OCI-LY3 (cell line): ENCODE results near the gene OR51V1.
A peak's percentile ranks its signal among the peaks of the same experiment; 100 is the strongest.

Source experiments
- H2AFZ ChIP-seq: fragments of 200-600, 300-600 bp; shearing (Covaris generic); 2 replicates; pipeline ENCODE4 v1.6.0; 2014; ENCODE audit warnings: antibody characterized with exemption, low read depth, low read length
- H3K27ac ChIP-seq: fragments of 200-600, 300-600 bp; sonication (generic); 2 replicates; pipeline ENCODE4 v1.5.1; 2014; ENCODE audit warnings: mild to moderate bottlenecking, low read length, moderate library complexity, mixed read lengths
- H3K27me3 ChIP-seq: fragments of 200-600, 300-600 bp; sonication (generic); 2 replicates; pipeline ENCODE4 v1.6.1; 2014; ENCODE audit warnings: low read depth, low read length, mixed read lengths
- H3K36me3 ChIP-seq: fragments of 200-600, 300-600 bp; sonication (generic); replicated peaks from 2 replicates; pipeline ENCODE3; 2014; ENCODE audit warnings: low read depth, low read length, mixed read lengths
- H3K4me1 ChIP-seq: fragments of 300-600, 200-600 bp; sonication (generic); 2 replicates; pipeline ENCODE4 v1.6.1; 2014; ENCODE audit warnings: low read length, mixed read lengths
- H3K4me2 ChIP-seq: fragments of 200-600, 300-600 bp; sonication (generic); 2 replicates; pipeline ENCODE4 v1.6.1; 2014; ENCODE audit warnings: low read length, mixed read lengths
- H3K4me3 ChIP-seq: fragments of 300-600, 200-600 bp; sonication (generic); 2 replicates; pipeline ENCODE4 v1.5.1; 2014; ENCODE audit warnings: antibody characterized with exemption, mild to moderate bottlenecking, low read length, moderate library complexity
- H3K79me2 ChIP-seq: fragments of 300-600, 200-600 bp; shearing (Covaris generic); 2 replicates; pipeline ENCODE4 v1.6.1; 2014; ENCODE audit warnings: mild to moderate bottlenecking, low read length, mixed read lengths
- H3K9ac ChIP-seq: fragments of 300-600, 200-600 bp; shearing (Covaris generic); 2 replicates; pipeline ENCODE4 v1.6.0; 2014; ENCODE audit warnings: mild to moderate bottlenecking, low read length, moderate library complexity
- H3K9me3 ChIP-seq: fragments of 200-600, 300-600 bp; shearing (Covaris generic); 2 replicates; pipeline ENCODE4 v1.6.1; 2014; ENCODE audit warnings: low read length, mixed read lengths; ENCODE audit not compliant: insufficient read depth
- H4K20me1 ChIP-seq: fragments of 200-600, 300-600 bp; sonication (generic); 2 replicates; pipeline ENCODE4 v1.6.1; 2016; ENCODE audit warnings: low read length, mixed read lengths; ENCODE audit not compliant: insufficient read depth
- EZH2phosphoT487 ChIP-seq: fragments of 200-600 bp; shearing (Covaris generic); IDR thresholded peaks from 2 replicates; pipeline ENCODE4 v1.6.1; 2018; ENCODE audit warnings: antibody characterized with exemption, mixed run types, low read depth
- TF ChIP-seq, protein P1 (sequence below): fragments of 200-600, 300-600 bp; sonication (generic); IDR thresholded peaks from 2 replicates; pipeline ENCODE4 v1.5.1; 2014; ENCODE audit warnings: antibody characterized with exemption, low read length, low read depth

Gene OR51V1

DNA sequence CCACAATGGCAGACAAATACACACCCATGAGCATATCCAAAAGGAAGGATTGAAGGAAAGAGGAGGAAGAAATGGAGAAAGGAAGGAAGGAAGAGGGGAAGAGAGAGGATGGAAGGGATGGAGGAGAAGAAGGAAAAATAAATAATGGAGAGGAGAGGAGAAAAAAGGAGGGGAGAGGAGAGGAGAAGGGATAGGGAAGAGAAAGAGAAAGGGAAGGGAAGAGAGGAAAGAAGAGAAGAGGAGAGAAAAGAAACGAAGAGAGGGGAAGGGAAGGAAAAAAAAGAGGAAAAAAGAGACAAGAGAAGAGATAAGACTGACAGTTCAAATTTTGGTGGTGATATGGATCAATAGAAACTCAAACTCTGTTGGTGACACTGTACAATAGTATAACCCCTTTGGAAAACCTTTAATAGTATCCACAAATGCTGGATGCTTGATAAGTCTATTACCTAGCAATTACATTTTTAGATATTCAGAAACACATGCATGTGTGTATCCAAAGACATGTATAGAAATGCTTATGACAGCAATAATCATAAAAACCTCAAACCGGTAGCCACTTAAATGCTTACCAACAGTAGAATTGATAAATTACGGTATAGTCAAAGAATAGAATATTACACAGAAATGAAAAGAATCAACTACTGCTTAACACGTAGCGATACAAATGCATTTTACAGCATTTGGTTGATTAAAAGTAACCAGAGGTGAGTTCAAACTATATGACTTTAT is 35.0 kb upstream of the OR51V1 start:
- H3K4me2 ChIP-seq, result no peak overlapping the region

GRCh38 chr11:5234381-5234834 is 33.9 kb upstream of the OR51V1 start, which contains the start of gene HBD:
Gene HBD (minus strand): TSS chr11:5234483. CDS start chr11:5234433, 50 bp downstream.
- 0 out of 2 replicates have a peak within 1 kb of the TSS, but pooled peaks have one; percentile 5 for H3K4me2 ChIP-seq
- H3K79me2 ChIP-seq, result no peaks in the 10 kb centered on the region
- H3K27ac ChIP-seq, result no peak within 1 kb of the TSS
- H3K4me3 ChIP-seq, result no peak within 1 kb of the TSS
- no peaks in the 10 kb centered on the region for H4K20me1 ChIP-seq
- no peaks in the 10 kb centered on the region for H3K27me3 ChIP-seq
- H2AFZ ChIP-seq, result peak within 1 kb of the TSS; percentile 30; the same call in 1 of the 2 replicates
- H3K36me3 ChIP-seq, result no peaks in the 10 kb centered on the region
- H3K9ac ChIP-seq, result no peak within 1 kb of the TSS
- H3K9me3 ChIP-seq, result no peaks in the 10 kb centered on the region
- peaks cover 7% of the 10 kb centered on the region for H3K4me1 ChIP-seq
- TF ChIP-seq EZH2phosphoT487, result no peak
- TF ChIP-seq, protein P1, sequence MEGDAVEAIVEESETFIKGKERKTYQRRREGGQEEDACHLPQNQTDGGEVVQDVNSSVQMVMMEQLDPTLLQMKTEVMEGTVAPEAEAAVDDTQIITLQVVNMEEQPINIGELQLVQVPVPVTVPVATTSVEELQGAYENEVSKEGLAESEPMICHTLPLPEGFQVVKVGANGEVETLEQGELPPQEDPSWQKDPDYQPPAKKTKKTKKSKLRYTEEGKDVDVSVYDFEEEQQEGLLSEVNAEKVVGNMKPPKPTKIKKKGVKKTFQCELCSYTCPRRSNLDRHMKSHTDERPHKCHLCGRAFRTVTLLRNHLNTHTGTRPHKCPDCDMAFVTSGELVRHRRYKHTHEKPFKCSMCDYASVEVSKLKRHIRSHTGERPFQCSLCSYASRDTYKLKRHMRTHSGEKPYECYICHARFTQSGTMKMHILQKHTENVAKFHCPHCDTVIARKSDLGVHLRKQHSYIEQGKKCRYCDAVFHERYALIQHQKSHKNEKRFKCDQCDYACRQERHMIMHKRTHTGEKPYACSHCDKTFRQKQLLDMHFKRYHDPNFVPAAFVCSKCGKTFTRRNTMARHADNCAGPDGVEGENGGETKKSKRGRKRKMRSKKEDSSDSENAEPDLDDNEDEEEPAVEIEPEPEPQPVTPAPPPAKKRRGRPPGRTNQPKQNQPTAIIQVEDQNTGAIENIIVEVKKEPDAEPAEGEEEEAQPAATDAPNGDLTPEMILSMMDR, result no peak

More for the DNA sequence above, 35.0 kb upstream of the OR51V1 start:
- no peaks in the 10 kb centered on the region for H3K9me3 ChIP-seq
- H3K36me3 ChIP-seq, result no peaks in the 10 kb centered on the region
- no peak overlapping the region for H3K9ac ChIP-seq
- H3K79me2 ChIP-seq, result no peaks in the 10 kb centered on the region
- H3K27ac ChIP-seq, result no peak overlapping the region
- no peak overlapping the region for H2AFZ ChIP-seq
- no peak overlapping the region for H3K4me3 ChIP-seq
- no peaks in the 10 kb centered on the region for H3K27me3 ChIP-seq
- peaks cover 7% of the 10 kb centered on the region for H3K4me1 ChIP-seq
- no peak for TF ChIP-seq EZH2phosphoT487
- TF ChIP-seq, protein P1, result no peak
- no peaks in the 10 kb centered on the region for H4K20me1 ChIP-seq

- no peak overlapping the region for H3K4me3 ChIP-seq
- no peak overlapping the region for H3K4me2 ChIP-seq
- no peaks in the 10 kb centered on the region for H3K79me2 ChIP-seq
- H3K27ac ChIP-seq, result no peak overlapping the region
- peaks cover 10% of the 10 kb centered on the region for H3K4me1 ChIP-seq
- H3K36me3 ChIP-seq, result no peaks in the 10 kb centered on the region
- H4K20me1 ChIP-seq, result no peaks in the 10 kb centered on the region
- no peaks in the 10 kb centered on the region for H3K9me3 ChIP-seq
- TF ChIP-seq, protein P1, result no peak
- no peaks in the 10 kb centered on the region for H3K27me3 ChIP-seq
- no peak overlapping the region for H3K9ac ChIP-seq
- H2AFZ ChIP-seq, result no peak overlapping the region
These were observed 32.8 kb upstream of the OR51V1 start for GRCh38 chr11:5233307-5233706.

DNA sequence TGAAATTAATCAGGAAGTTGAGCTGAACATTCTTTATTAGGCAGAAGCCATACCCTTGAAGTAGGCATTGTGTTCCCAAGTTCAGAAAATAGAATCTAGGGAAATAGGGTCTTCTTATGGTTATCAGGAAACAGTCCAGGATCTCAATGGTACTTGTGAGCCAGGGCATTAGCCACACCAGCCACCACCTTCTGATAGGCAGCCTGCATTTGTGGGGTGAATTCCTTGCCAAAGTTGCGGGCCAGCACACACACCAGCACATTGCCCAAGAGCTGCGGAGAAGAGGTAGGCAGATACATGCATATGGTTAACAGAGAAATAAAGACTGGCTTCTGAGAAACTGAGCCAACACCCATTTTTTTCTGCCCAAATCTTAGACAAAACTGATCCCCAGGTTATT is 32.3 kb upstream of the OR51V1 start:
- Histone ChIP-seq H3K9ac (no peak overlapping the region), H4K20me1 (no peaks in the 10 kb centered on the region), H3K36me3 (no peaks in the 10 kb centered on the region), H3K27me3 (no peaks in the 10 kb centered on the region), H3K4me1 (peaks cover 10% of the 10 kb centered on the region), H2AFZ (no peak overlapping the region), H3K4me2 (no peak overlapping the region), H3K4me3 (no peak overlapping the region), H3K79me2 (no peaks in the 10 kb centered on the region), H3K9me3 (no peaks in the 10 kb centered on the region), H3K27ac (no peak overlapping the region)
- TF ChIP-seq, protein P1, result no peak
- no peak for TF ChIP-seq EZH2phosphoT487
